Left ventricle myocardium inferior (tissue), 1 donor: Measurements from ENCODE around the gene CEP85L. TPM values are rescaled to one million over a fixed set of nuclear protein-coding genes. Genes with fewer than 3 reads are reported as not detected.

Experiments
- DNase-seq: peaks from one replicate; pipeline ENCODE4 v3.0.0-alpha.2; 2020
- H3K27ac ChIP-seq: fragments of 200-600 bp; replicated peaks from 2 replicates; pipeline ENCODE4 v1.8.0; 2021
- H3K27me3 ChIP-seq: fragments of 200-600 bp; 2 replicates; pipeline ENCODE4 v1.8.0; 2021; ENCODE audit warnings: low read depth
- H3K36me3 ChIP-seq: fragments of 200-600 bp; 2 replicates; pipeline ENCODE4 v1.8.0; 2021
- H3K4me1 ChIP-seq: fragments of 200-600 bp; 2 replicates; pipeline ENCODE4 v1.8.0; 2021
- H3K4me3 ChIP-seq: fragments of 200-600 bp; 2 replicates; pipeline ENCODE4 v1.8.0; 2021; ENCODE audit warnings: mild to moderate bottlenecking, moderate library complexity
- H3K9me3 ChIP-seq: fragments of 200-600 bp; replicated peaks from 2 replicates; pipeline ENCODE4 v1.8.0; 2021
- intact Hi-C: fragments of 100-400 bp; cut with micrococcal nuclease; formaldehyde crosslinking; loops from one replicate; pipeline ENCODE4 v1.11.0; 2022
- total RNA-seq: library from RNA; stranded (reverse); fragmentation: NEBNext Ultra II Directional; extraction: Animal tissue kit (Norgen Biotek cat#: 25700); gene quantifications from one replicate; pipeline ENCODE4 v1.2.1, GENCODE V29; 2021
- TF ChIP-seq, protein P1 (sequence below): fragments of 200-600 bp; IDR thresholded peaks from 2 replicates; pipeline ENCODE4 v1.8.0; 2021; ENCODE audit warnings: antibody characterized with exemption, mild to moderate bottlenecking, borderline replicate concordance
- donor health status: DM: no; HTN: yes; CAD: no; lungs with severe emphysema.

Gene CEP85L
- total RNA-seq, 1 donor from 2014 or later: 11.5 TPM

GRCh38 chr6:118620202-118620601 lies 31.2 kb downstream of the CEP85L start:
- TF ChIP-seq, protein P1, sequence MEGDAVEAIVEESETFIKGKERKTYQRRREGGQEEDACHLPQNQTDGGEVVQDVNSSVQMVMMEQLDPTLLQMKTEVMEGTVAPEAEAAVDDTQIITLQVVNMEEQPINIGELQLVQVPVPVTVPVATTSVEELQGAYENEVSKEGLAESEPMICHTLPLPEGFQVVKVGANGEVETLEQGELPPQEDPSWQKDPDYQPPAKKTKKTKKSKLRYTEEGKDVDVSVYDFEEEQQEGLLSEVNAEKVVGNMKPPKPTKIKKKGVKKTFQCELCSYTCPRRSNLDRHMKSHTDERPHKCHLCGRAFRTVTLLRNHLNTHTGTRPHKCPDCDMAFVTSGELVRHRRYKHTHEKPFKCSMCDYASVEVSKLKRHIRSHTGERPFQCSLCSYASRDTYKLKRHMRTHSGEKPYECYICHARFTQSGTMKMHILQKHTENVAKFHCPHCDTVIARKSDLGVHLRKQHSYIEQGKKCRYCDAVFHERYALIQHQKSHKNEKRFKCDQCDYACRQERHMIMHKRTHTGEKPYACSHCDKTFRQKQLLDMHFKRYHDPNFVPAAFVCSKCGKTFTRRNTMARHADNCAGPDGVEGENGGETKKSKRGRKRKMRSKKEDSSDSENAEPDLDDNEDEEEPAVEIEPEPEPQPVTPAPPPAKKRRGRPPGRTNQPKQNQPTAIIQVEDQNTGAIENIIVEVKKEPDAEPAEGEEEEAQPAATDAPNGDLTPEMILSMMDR: no peak
- intact Hi-C loops: no loop called here
- DNase-seq: no peak
- Histone ChIP-seq H3K9me3 (no peaks in the 10 kb centered on the region), H3K27me3 (no peaks in the 10 kb centered on the region), H3K36me3 (no peaks in the 10 kb centered on the region), H3K4me3 (no peak overlapping the region), H3K27ac (no peak overlapping the region), H3K4me1 (peaks cover 41% of the 10 kb centered on the region)

DNA sequence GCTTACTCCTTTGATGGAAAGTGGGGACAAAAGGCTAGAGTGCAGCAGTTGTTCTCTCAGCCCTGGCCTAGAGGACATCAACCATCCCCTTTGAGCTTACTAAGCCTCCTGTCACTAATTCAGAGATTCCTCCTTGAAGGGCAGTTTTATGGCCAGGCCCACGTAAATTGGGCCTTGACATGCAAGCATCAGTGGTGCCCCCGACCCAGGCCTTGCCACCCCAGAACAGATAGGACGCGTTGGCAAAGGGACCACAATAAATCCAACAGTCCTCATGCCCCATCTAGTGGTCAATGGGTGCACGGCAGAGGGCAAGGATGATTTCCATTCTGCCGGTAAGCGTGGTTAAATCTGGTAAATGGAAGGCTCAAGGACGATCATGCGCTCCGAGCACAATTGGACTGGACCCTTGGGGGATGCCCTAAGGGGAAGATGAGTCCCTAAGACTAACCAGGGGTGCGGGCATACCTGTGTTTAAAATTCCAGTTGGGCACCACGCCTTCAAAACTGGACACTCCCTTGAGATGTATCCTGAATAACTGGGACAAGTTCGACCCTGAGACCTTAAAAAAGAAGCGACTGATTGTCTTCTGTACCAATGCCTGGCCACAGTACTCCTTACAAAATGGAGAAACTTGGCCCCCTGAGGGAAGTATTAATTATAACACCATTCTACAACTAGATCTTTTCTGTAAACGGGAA lies 32.6 kb downstream of the CEP85L start:
- Histone ChIP-seq H3K36me3 (no peaks in the 10 kb centered on the region), H3K9me3 (no peaks in the 10 kb centered on the region), H3K27ac (no peak overlapping the region), H3K27me3 (no peaks in the 10 kb centered on the region), H3K4me3 (no peak overlapping the region), H3K4me1 (peaks cover 46% of the 10 kb centered on the region)
- peak; percentile 45 for DNase-seq
- intact Hi-C loops: no loop called here
- TF ChIP-seq, protein P1: peak; percentile 95

DNA sequence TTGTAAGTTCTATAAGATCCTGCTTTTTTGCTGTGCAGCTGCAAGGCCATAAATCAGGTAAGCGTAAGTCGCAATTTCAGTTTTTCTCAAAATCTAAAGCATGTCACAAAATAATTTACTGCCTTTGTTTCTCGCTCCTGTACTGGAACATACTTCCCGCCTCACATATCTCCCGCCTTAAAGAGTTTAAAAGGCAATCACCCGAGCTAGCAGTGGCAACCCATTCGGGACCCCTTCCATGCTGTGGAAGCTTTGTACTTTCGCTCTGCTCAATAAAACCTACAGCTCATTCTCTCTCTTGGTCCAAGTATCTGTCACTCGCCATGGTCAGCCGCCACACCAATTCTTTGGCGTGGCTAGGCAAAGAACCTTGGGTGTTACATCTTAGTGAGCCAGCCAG lies 34.0 kb downstream of the CEP85L start:
- no peaks in the 10 kb centered on the region for H3K27me3 ChIP-seq
- intact Hi-C loops: no loop called here
- peaks cover 40% of the 10 kb centered on the region for H3K4me1 ChIP-seq
- no peak overlapping the region for H3K4me3 ChIP-seq
- H3K9me3 ChIP-seq: peaks cover 4% of the 10 kb centered on the region
- DNase-seq: no peak
- TF ChIP-seq, protein P1: no peak
- H3K36me3 ChIP-seq: no peaks in the 10 kb centered on the region
- no peak overlapping the region for H3K27ac ChIP-seq

- TF ChIP-seq, protein P1: no peak
- peaks cover 14% of the 10 kb centered on the region for H3K9me3 ChIP-seq
- intact Hi-C loops: no loop called here
- peaks cover 25% of the 10 kb centered on the region for H3K4me1 ChIP-seq
- H3K27ac ChIP-seq: no peak overlapping the region
- no peak for DNase-seq
- no peaks in the 10 kb centered on the region for H3K36me3 ChIP-seq
- H3K4me3 ChIP-seq: no peak overlapping the region
- no peaks in the 10 kb centered on the region for H3K27me3 ChIP-seq
Measured at GRCh38 chr6:118611334-118611733, 40.1 kb downstream of the CEP85L start.

GRCh38 chr6:118606858-118607257 lies 44.5 kb downstream of the CEP85L start:
- peaks cover 33% of the 10 kb centered on the region for H3K4me1 ChIP-seq
- no peaks in the 10 kb centered on the region for H3K36me3 ChIP-seq
- peaks cover 6% of the 10 kb centered on the region for H3K9me3 ChIP-seq
- no peak overlapping the region for H3K27ac ChIP-seq
- intact Hi-C loops: no loop called here
- TF ChIP-seq, protein P1: no peak
- no peaks in the 10 kb centered on the region for H3K27me3 ChIP-seq
- DNase-seq: no peak
- no peak overlapping the region for H3K4me3 ChIP-seq
